Stimulated activated CD8-positive, alpha-beta memory T cell treated with anti-CD3 and anti-CD28 coated beads, Interleukin-7, amount 100 ng/mL, for 4 hours (primary cell): ENCODE results near the gene CORO2A.

Experiments used
- DNase-seq, 2 donors: peaks; one replicate each; pipeline ENCODE4 v3.0.0-alpha.2; 2020; ENCODE audit warnings: low read depth in 2 of 2

Gene CORO2A

GRCh38 chr9:98219794-98220370, 27.4 kb upstream of the CORO2A start:
- no peak for DNase-seq

GRCh38 chr9:98219364-98219716, 26.9 kb upstream of the CORO2A start:
- DNase-seq, result no peak

DNA sequence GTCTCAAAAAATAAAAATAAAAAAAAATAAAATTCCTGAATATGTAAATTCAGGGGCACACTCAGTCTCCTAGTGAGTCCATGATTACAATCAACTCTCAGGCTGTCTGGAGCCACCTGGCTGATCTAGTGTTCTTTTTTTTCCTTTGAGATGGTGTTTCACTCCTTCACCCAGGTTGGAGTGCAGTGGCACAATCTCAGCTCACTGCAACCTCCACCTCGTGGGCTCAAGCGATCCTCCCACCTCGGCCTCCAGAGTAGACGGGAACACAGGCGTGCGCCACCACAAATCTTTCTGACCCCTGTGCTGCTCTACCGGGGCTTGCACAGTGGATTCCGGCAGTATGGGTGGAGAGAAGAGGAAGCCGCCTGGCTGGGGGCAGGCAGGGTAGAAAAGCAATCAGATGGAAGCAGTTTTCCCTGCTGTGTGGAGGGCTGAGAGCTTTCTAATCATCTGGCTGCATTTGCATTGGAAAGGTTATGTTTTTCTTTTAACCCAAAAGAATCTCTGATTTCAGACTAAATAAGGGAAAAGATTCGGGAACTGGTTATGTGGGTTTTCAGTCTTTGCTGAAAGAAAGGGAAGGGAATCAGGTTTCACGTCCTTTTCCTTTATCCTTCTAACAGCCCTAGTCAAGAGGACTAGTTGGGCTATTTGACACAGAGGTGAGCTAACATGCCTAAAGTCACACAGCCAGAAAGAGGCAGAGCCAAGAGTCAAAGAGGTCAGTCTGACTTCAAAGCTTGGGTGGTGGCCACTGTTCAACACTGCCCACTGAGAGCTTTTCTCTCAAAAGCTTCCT, 26.3 kb upstream of the CORO2A start:
- DNase-seq, result no peak

DNA sequence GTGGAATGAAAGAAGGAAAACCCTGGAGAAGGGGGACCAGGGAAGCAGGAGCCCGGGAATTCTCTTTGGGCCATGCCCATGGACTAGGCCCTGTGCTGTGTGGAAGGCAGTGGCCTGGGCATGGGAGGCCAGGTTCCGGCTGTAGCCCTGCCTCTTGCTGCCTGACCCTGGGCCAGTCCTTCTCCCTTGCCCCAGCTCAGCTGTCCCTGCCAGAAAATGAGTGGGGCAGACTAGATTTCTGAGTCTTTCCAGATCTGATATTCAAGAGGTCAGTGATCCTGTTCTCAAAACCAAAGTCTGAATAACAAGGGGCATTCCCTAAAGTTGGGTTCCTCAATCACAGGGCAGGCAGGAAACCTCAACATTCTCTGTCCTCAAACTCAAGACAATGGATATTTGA, 24.8 kb upstream of the CORO2A start:
- DNase-seq, result no peak

DNA sequence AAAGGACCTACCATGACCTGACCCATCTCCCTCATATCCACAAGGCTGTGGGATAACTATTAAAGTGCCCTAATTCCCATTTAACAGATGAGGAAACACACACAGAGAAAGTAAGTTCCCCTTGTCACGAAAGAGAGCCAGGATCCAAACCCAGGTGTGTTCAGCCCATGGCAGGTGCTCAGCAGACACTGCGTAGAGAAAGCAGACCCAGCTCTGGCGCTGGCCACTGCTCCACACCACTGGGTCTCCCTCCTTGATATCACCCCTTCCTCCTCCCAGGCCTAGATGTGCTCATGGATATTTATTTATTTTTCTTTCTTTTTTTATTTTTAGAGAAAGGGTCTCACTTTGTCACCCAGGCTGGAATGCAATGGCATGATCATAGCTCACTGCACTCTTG, 24.0 kb upstream of the CORO2A start:
- no peak for DNase-seq

DNA sequence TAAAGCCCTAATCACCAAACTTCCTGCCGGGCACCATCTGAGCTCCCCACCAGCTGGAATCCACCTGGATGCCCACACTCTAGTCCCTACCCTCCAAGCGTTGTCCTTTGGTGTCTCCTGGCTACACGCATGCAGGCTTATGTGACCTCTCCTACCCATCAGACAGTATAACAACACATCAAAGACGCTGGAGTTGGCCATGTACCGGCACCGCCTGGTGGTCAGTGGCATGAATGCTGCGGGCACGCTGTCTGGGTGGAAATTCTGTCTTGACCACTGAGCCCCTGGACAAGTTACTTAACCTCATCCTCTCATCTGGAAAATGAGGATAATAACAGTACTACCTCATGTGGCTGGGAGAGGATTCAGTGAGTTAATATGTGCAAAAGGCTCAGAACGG, 23.4 kb upstream of the CORO2A start:
- DNase-seq, result no peak

DNA sequence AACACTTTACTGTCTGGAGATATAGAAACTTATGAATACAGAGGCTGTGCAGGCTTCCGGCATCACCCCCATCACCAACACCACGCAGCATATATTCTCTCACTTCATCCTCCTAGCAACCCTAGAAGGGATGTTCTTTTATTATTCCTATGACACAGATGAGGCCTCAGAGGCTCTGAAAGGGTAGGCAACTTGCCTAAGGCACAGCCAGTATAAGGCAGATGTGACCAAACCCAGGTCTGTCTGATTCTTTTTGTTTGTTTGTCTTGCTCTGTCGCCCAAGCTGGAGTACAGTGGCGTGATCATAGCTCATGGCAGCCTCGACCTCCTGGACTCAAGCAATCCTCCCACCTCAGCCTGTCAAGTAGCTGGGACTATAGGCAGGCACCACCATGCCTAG, 22.8 kb upstream of the CORO2A start:
- DNase-seq, result no peak

- no peak for DNase-seq
These were observed 22.4 kb upstream of the CORO2A start for GRCh38 chr9:98214811-98215210.

GRCh38 chr9:98211260-98211659, 18.8 kb upstream of the CORO2A start:
- no peak for DNase-seq

GRCh38 chr9:98210435-98210834, 18.0 kb upstream of the CORO2A start:
- no peak for DNase-seq

GRCh38 chr9:98209530-98209929, 17.1 kb upstream of the CORO2A start:
- no peak for DNase-seq

DNA sequence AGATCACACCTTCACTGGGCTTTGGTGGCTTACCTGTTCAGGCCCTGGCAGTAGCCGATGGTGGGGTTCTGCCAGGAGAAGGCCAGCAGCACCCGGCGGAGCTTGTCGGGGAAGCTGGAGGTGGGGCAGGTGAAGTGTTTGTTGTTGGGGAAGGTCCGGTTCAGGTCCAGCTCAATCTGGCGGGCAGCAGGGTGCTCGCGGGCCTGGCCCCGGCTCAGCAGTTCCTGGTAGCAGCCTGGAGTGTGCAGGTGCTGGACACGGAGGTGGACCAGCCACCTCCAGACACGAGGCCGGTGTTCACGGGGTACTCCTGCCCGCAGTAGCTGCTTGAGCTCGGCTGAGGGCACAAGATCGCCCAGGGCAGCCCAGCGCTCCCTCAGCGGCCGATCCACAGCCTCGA, 16.2 kb upstream of the CORO2A start:
- no peak for DNase-seq

DNA sequence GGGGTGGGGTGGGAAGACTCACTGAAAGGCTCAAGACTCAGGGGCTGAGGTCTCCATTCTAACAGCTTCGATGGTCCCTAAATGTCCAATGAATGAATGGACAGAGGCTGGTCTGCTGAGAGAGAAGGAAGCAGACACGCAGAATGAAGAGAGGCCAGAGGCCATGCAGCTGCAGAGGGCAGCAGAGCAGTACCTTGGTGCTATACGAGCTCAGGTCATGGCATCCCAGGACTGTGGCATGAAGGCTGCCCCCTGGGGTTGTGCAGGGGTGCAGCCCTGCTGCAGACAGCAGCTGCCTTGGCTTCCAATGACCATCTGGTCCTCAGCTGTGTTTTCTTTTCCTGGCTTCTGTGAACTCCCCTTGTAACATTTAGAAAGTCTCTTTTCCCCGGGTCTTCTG, 15.2 kb upstream of the CORO2A start:
- DNase-seq, result no peak

- no peak for DNase-seq
These were observed 14.3 kb upstream of the CORO2A start for GRCh38 chr9:98206754-98207153.

DNA sequence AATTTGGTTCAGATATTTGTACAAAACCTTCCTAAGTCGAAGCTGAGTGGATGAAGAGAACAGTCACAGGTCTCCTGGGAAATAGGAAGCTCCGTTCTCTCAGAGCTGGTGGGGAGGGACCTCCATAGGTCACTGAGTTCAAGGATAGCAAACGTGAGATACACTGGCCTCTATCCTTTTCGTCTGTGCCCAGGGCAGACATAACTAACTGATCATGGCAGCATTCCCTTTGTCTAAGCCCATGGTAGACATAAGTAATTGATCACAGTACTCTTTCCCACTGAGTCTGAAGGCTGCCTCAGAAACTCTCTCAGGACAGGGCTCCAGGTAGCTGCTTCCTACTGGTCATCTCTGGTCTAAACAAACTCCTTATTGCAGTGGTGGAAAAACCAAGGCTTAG, 12.3 kb upstream of the CORO2A start:
- no peak for DNase-seq

GRCh38 chr9:98203153-98203552, 10.7 kb upstream of the CORO2A start:
- DNase-seq, result no peak

DNA sequence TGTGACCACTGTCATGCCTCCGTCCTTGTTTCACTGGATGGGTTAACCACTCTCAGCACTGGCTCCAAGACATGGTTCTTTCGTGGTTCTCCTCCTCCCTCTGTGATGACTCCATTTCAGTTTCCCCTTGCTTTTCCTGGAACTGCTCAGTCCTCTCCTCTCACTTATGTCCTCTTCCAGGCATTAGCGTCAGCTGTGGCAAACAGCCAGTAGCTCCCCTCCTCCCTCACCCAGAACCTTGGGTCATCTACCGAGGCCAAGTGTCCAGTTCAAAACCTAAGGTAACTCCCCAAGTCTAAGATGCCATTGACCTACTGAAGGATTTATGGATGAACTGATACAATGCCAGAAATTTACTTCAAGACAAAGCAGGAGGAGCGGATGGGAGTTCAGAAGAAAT, 9.8 kb upstream of the CORO2A start:
- DNase-seq, result no peak

DNA sequence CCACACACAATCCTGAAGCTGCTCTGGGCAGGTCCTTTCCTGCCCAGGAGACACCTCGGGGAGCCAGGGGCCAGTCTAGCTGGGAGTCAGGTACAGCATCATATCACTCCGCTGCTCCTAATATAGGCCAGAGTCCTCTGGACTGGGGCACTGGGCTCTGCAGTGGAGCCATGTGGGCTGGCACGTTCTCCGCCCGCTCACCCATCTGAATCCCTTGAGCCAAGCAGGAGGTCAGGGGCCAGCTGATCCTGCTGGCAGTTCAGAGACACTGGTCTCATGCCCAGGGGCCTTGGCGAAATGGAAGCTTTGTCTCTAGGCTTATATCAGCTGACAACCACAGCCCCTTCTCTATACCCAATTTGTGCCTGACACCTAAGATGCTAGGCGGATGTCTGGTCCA, 9.3 kb upstream of the CORO2A start:
- DNase-seq, result no peak

DNA sequence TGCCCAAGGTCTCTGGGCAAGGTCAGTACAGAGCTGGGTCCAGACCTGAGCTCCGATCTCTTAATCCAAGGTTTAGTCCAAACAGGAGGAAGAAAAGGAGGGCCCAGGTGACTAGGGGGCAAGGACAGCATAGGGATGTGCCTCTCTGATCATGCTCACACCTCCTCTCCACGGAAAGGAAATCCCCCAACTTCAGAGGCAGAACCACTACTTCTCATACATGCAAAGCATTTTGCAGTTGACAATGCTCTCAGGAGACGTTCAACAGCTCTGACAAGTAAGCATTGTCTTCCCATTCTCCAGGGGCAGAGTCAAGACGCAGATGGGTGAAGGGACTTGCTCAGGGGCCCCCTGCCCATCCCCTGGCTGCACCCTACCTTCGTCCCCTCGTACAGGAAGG, 8.7 kb upstream of the CORO2A start:
- no peak for DNase-seq

DNA sequence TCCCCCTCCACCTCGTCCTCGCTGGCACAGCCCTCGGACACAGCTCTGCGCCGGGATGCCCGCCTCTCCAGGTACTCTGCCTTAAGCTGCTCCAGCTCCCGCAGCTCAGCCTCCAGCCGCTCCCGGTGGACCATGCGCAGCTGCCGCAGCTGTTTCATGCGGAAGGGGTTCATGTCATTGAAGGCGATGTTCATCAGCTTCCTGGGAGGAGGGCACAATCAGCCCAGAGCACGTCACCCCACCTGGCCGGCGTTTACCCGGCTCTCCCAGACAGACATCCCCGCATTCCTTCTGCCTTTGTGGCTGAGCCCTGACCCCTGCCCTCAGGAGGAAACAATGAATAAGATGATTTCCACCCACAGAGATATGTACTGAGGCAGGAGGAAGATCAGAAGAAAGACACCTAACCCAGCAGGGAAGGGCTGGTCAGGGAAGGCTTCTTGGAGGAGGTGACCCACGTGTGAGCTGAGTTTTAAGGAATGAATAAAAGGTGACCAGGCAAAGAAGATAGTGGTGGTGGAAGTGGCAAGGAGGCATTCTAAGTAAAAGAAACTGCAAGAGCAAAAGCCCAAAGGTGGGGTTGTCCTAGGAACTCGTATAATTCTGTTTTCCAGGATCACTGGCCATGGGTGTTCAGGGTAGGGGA, 7.1 kb upstream of the CORO2A start:
- no peak for DNase-seq

- no peak for DNase-seq
These were observed 3.2 kb upstream of the CORO2A start for GRCh38 chr9:98195671-98196070.

- no peak for DNase-seq
These were observed 1.0 kb upstream of the CORO2A start for GRCh38 chr9:98193336-98193944.
